HL-60 (cell line): Measurements from ENCODE around the gene ARHGAP18.

ENCODE experiments used
- DNase-seq, 2 experiments: peaks; one replicate each; pipeline ENCODE4 v3.0.0-alpha.2; 2010 to 2020; ENCODE audit warnings: low read depth in 1 of 2, low spot score in 1 of 2
- H3K27ac ChIP-seq: fragments of 250-450 bp; sonication (Bioruptor Pico); replicated peaks from 2 replicates; pipeline ENCODE4 v1.5.1; 2020; ENCODE audit warnings: mild to moderate bottlenecking, moderate library complexity
- H3K27me3 ChIP-seq: fragments of 250-450 bp; sonication (Bioruptor Pico); 2 replicates; pipeline ENCODE4 v1.5.1; 2021; ENCODE audit warnings: mild to moderate bottlenecking, moderate library complexity; ENCODE audit not compliant: insufficient read depth, poor library complexity, severe bottlenecking
- H3K4me3 ChIP-seq: replicated peaks from 2 replicates; pipeline ENCODE4 v1.5.1; 2011; ENCODE audit warnings: mild to moderate bottlenecking, control low read depth, low read length; ENCODE audit not compliant: insufficient read depth
- CTCF ChIP-seq: IDR thresholded peaks from one replicate; pipeline ENCODE4 v1.5.1; 2011; ENCODE audit warnings: low read length, control low read depth, inconsistent platforms; ENCODE audit not compliant: insufficient read depth
- GABPA ChIP-seq: IDR thresholded peaks from 2 replicates; pipeline ENCODE4 v1.6.1; 2012; ENCODE audit warnings: low read depth
- POLR2AphosphoS5 ChIP-seq: IDR thresholded peaks from 2 replicates; pipeline ENCODE4 v1.6.1; 2012; ENCODE audit warnings: low read depth
- REST ChIP-seq: IDR thresholded peaks from 2 replicates; pipeline ENCODE4 v1.6.1; 2012; ENCODE audit warnings: low read depth; ENCODE audit not compliant: insufficient replicate concordance
- SPI1 ChIP-seq: IDR thresholded peaks from 2 replicates; pipeline ENCODE4 v1.6.1; 2012; ENCODE audit warnings: low read depth, mild to moderate bottlenecking, borderline replicate concordance

The ARHGAP18 gene

GRCh38 chr6:129555206-129555832 is 154.7 kb downstream of the ARHGAP18 start:
- no peak overlapping the region for H3K4me3 ChIP-seq
- peaks cover 5% of the 10 kb centered on the region for H3K27me3 ChIP-seq
- no peak for TF ChIP-seq SPI1
- no peak for TF ChIP-seq POLR2AphosphoS5
- no peak for TF ChIP-seq CTCF
- TF ChIP-seq REST = no peak
- TF ChIP-seq GABPA = no peak
- H3K27ac ChIP-seq = no peak overlapping the region
- DNase-seq = no peak

- no peak for DNase-seq
- Histone ChIP-seq H3K27me3 (peaks cover 5% of the 10 kb centered on the region), H3K27ac (no peak overlapping the region), H3K4me3 (no peak overlapping the region)
- TF ChIP-seq CTCF (no peak), SPI1 (no peak), POLR2AphosphoS5 (no peak), REST (no peak), GABPA (no peak)
These were observed 157.6 kb downstream of the ARHGAP18 start for GRCh38 chr6:129552413-129552812.

- DNase-seq = no peak
- no peak overlapping the region for H3K27ac ChIP-seq
- no peak overlapping the region for H3K4me3 ChIP-seq
- H3K27me3 ChIP-seq = peaks cover 5% of the 10 kb centered on the region
- no peak for TF ChIP-seq GABPA
- no peak for TF ChIP-seq CTCF
- no peak for TF ChIP-seq POLR2AphosphoS5
- no peak for TF ChIP-seq REST
- TF ChIP-seq SPI1 = no peak
These were observed 158.5 kb downstream of the ARHGAP18 start for GRCh38 chr6:129551486-129551885.
